Keratinocyte (primary cell): Measurements from ENCODE around the gene MXRA8.

Experiments
- EZH2 ChIP-seq: IDR thresholded peaks from one replicate; pipeline ENCODE4 v1.6.1; 2012; ENCODE audit warnings: inconsistent platforms, mild to moderate bottlenecking, low read length, moderate library complexity
- TF ChIP-seq, protein P1 (sequence below), 3 experiments: IDR thresholded peaks in 1 of 3; conservative IDR thresholded peaks in 1 of 3; optimal IDR thresholded peaks in 1 of 3; 2 replicates in 2 of 3; 3 replicates in 1 of 3; pipeline versions ENCODE3 to v1.5.1; 2011; ENCODE audit warnings: low read length in 3 of 3, mild to moderate bottlenecking in 3 of 3, moderate library complexity in 2 of 3, control low read depth in 1 of 3, inconsistent platforms in 1 of 3; ENCODE audit not compliant: insufficient read depth in 2 of 3; ENCODE audit errors: extremely low read depth in 1 of 3

DNA sequence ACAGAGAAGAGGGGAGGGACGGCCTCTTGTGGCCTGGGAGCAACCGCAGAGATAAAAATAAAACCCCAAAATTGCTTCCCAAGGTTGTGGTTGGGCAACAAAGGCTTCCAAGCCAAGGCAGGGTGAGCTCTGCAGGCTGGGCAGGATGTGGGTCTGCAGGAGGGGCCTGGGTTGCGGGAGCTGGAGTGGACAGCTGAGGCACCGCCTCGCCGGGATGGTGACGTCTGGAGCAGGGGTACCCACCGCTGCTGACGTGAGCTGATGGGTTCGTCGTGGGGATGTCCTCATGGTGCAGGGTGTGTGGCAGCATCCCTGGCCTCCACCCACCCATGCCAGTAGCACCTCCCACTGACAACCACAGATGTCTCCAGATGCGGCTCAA lies 13.0 kb upstream of the MXRA8 start:
- TF ChIP-seq, protein P1, sequence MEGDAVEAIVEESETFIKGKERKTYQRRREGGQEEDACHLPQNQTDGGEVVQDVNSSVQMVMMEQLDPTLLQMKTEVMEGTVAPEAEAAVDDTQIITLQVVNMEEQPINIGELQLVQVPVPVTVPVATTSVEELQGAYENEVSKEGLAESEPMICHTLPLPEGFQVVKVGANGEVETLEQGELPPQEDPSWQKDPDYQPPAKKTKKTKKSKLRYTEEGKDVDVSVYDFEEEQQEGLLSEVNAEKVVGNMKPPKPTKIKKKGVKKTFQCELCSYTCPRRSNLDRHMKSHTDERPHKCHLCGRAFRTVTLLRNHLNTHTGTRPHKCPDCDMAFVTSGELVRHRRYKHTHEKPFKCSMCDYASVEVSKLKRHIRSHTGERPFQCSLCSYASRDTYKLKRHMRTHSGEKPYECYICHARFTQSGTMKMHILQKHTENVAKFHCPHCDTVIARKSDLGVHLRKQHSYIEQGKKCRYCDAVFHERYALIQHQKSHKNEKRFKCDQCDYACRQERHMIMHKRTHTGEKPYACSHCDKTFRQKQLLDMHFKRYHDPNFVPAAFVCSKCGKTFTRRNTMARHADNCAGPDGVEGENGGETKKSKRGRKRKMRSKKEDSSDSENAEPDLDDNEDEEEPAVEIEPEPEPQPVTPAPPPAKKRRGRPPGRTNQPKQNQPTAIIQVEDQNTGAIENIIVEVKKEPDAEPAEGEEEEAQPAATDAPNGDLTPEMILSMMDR (optimal IDR thresholded peaks at IDR 0.05 in 1 of 3, IDR thresholded peaks at IDR 0.05 in 1 of 3, conservative IDR thresholded peaks at IDR 0.05 in 1 of 3; ENCODE audit: extremely low read depth in 1 of 3, insufficient read depth in 2 of 3, low read length in 3 of 3): no peak
- no peak for TF ChIP-seq EZH2
